NCI-H2196 treated with DMSO at 0.1 percent for 48 hours (cell line): ENCODE data around the gene DPP10.
"Not testable (repeated sequence)": the region's sequence is repeated elsewhere in the genome, so short reads cannot be mapped to it uniquely, and the experiment has no call there.

Source experiments
- DNase-seq: peaks from one replicate; lab custom pipeline; 2025; ENCODE audit not compliant: unreplicated experiment; lab: John Stamatoyannopoulos, UW

The DPP10 gene

DNA sequence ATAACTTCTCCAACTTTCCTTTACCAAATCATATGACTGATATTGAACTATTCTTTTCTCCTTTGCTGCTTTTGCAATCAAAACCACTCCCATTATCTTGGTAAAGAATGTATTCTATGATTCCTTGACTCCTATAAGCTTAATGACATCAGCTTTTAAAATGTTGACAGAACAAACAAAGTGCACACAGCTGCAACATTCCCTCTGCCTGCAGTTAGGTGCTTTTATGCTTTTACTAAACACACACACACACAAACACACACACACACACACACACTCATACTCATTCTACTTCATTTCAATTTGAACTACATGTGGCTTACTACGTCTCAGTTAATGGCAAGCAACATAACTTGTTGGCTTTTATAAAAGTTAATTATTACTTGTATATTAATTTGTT, 946.6 kb downstream of the DPP10 start:
- DNase-seq, result no peak

DNA sequence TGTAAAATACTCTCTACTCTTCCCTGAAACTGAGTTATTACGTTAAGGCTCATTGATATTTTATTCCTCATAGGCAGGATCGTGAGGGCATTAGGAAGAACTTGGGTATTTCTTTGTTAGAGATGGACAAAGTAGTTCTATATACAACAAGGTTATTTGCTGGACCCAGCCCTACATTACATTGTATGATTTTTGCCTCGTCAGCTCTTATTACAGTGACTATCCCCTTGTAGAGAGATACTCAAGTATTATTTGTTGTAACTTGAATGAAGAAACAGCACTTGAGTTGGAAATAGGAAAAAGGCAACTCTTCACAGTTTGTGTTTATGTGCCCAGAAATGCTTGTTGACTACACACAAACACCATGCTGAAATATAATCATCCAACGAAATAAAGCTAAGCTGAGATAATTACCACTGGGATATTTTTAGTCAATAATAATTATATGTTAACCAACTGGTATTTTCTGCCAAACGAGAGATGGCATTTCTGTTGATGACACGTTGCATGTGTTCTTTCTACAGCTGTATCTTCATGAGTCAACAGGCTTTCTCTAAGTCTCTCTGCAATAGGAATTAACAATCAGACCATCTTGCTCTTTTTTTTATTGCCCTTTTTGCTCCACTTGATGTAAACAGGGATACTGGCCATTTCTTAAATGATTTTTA, 947.6 kb downstream of the DPP10 start:
- no peak for DNase-seq

DNA sequence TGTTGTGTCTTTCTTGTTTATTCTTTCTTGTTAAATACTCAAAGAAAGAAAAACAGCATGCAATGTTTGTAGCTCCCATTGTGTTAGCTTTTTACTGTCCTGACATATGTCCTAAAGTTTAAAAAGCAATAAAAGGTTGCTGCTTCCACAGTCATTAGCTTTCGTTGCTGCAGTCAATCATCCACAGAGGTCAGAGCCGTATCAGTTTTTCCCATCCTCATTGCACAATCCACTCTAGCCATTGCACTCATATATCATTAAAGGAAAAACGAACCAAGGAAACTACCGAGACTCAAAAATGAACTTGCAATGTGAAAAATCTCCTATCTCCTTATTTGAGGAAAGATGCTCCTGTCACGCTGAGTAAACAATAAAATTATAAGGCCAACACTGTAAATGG, 954.1 kb downstream of the DPP10 start:
- no peak for DNase-seq

DNA sequence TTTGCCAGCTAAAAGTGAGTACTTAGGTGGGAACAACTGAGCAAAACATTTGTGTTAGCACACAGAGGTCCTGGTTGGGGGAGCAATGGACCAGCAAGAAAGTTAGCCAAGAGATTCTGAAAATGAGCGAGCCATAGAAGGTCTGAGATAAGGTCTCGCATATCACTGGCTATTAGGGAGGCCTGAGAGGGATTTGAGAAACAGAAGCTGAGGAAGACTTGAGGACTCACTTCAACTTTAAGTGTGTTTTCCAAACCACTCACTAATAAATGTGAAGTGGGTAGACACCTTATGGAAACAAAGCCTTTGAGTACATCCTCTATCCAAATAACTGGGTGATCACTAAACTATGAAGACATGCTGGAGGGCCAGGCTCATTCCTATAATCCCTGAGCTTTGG, 958.5 kb downstream of the DPP10 start:
- DNase-seq, result no peak

DNA sequence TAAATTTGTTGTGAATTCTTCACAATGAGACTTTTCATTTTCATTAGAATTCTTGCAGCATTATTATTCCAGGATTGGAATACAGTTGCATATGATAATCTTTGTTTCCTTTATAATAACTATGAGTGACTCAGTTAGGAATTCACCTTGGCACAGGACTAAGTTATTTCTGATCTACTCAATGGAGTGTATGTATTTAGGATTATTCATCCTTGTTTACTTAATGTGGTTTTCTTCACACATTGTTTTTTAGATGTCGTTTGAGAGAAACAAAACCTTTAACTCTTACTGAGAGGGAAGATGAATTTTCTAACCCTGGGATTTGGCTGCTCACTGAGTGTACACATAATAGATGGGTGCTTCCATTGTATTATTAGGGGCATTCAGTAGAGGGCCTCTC, 970.1 kb downstream of the DPP10 start:
- no peak for DNase-seq

DNA sequence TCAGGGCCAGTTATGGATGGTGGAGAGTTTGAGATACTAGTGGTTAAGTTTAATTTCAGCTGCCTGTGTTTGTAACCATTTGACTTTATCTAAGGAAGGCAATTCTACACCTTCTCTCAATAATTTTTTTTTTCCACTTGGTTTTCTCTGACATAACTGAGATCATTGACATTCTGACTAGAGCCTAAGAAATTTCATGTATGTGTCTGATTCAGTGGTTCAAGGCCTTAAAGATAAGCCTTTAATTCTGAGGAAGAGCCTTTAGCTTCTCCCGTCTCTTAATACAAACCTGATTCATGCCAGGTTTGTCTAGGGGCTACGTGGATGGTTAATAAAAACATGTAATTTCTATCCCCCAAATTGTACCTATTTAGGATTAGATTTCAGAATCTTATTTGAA, 971.4 kb downstream of the DPP10 start:
- no peak for DNase-seq

DNA sequence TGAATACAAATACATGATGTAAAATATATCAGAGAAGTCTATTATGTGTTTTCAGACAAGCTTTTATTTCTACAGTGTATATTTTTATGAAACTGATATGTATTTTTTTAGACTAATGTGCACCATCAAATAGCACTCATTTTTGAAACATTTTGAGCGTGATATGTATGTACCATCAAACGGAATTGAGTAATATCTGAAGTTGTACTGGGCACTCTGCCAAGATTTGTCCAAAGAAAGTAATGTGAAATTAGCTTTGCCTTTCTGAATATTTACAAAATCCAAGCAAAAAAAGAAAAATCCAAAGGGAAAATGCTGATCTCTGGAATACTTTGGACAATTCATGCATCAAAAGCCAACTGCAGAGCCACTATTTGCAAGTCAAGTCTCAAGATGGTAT, 972.0 kb downstream of the DPP10 start:
- DNase-seq, result no peak

DNA sequence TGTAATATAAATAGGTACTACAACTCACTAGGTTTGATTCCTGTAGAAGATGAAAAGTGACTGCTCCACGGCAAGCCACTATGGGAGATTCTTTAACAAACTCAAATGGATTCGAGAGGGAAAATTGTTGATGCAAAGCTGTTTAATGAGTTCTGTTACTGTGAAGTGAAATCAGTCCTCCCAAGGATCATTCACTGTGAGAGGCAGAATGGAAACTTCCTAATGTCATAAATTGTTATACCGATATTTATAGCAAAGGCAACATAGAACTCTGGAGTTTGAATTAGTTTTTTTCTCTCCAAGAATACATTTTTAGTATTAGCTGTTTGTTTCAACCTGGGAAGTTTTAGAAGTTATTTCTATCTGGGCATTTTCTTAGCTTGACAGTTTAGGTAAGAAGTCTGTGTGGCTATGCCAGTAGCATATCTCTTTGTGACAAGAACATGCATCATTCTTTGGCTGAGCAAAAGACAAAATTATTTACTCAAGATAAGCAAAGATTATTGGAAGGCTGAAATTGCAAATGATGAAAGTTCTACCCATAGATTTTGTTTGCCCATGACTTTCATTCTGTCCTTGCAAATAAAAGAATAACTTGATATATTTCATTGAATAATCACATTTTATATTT, 979.7 kb downstream of the DPP10 start:
- DNase-seq, result no peak

DNA sequence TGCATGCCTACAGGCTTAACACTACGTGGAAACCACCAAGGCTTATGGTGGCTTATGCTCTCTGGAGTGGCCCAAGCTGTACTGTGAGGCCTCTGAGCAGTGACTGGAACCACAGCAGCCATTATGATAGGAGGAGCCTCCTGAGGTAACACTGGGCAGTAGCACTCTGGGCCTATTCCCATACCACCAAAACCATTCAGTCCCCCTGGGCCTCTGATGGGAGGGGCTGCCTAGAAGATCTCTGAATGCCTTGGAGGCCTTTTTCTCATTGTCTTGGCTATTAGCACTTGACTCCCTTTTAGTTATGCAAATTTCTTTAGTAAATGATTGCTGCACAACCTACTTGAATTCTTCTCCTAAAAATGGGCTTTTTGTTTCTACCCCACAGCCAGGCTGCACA, 985.0 kb downstream of the DPP10 start:
- DNase-seq, result no peak

DNA sequence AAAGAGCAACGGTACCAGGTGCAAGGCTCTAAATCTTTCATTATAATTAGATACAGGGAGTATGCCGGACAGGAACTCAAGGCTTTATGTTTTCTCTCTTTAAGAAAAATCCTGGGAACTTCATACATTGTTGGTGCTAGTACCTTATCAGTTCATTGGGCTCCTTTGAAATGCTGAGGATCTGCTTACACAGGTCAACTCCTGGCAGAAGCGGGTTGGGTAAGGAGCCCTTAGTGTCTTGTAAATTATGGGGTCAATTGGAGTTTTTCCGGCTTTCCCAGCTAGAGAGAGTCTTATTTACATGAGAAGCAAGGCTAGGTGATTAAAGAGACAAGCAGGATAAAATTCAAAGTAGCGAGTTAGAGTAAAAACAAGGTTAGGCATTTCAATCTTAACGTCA, 998.3 kb downstream of the DPP10 start:
- DNase-seq, result not testable (repeated sequence)

DNA sequence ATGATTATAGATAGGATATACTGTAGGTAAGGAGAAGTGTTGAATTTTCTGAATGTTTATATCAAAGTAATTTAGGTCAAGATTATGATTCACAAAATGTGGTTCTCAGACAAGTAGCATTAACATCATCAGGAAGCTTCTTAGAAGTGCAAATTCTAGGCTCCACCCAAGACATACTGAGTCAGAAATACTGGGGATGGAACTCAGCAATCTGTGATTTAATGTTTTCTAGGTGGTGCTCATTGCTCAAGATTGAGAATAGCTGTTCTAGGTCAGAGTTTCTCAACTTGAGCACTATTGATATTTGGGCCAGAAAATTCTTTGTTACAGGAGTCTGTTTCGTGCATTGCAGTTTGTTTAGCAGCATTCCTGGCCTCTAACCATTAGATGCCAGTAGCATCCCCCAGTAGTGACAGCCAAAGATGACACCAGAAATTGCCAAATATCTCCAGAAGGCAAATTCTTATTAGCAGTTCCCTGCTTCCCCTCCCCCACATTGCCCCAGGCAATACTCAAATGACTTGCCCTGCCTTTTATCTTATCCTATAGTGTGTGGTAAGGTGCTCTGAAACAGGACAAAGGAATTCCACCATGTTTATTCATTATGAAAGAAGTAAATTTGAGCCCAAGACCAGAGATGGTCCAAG, 1001.2 kb downstream of the DPP10 start:
- no peak for DNase-seq

DNA sequence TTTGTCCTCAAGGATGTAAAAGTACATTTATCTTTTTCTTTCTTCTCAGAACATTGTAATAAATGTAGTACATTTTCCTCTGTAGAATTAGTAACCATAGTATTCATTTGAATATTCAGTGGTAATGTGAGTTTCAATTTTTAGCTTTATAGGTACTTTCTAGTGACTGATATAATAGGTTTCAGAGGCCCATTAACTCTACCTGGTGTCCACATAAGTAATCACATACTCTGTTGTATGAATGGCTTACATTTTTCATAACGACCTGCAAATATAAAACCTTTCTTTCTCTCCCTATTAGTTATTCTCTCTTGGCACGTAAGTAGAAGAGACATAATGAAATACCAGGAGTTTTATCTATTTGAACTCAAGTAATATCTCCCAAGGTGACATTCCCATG, 1017.6 kb downstream of the DPP10 start:
- no peak for DNase-seq

DNA sequence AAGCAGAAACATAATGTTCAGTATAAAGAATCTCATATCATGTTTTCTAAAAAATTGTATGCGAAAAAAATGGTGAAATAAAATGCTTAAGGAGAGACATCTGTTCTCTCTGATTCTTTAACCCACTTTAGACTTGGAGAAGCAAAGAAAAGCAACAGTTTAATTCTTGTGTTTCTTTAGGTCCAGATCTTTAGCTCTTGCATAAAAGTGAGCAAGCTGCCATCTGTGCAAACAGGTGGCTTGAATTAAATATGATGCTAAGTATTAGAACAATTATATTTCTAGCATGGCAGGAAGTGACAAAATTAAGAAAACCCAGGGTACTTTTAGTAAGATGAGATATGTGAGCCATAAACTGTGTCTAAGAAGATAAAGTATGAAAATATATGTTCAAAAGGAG, 1038.3 kb downstream of the DPP10 start:
- DNase-seq, result no peak

DNA sequence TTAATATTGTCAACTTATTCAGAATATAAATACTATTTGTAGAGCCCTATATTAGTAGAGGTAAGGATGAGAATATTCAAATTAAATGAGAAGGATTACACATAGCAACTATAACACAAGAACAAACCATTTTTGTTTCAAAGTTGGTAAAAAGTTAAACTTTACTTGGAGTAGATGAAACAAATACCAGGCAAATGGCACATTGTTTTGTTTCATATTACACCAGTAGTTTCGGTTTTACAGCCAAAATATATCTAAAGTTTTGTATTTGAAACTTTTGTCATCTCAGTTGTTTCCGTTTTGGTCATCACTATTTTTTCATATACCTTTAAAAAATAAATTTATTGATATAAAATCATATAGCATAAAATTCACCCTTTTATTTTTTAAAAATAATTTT, 1039.4 kb downstream of the DPP10 start:
- DNase-seq, result no peak

DNA sequence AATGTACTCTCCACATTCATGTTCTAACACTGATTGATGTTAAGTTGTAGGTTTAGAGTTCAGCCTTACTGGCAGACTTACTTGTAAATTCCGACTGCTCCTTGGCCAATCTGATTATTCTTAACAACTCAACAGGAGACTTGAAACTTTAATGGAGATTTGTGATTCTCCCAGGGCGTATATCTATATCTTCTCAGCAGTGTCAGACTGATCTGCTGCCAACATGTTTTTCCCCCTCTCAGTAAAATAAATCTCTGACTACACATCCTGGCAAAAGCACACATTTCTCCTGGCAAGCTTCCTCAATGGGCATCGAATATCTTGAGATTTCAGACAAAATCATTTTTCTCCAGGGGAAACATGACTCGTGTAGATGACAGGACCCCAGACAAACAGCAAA, 1041.2 kb downstream of the DPP10 start:
- DNase-seq, result no peak

DNA sequence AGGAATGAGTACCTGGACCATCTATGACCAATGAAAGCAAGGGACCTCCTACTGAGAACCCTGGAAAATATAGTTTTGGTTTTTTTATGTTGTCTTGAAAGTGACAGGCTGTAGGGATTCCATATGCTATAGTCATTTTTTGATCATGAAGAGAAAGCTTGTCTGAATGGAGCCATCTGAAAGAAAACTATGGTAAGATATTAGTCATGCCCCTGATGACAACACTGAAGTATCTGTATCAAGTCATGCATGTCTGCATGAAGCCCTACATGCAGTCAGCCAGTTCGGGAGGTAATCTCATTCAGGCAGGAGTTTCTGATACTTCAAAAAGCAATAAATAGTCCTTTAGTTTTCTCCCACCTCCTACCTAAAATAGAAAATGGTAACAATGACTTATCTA, 1042.0 kb downstream of the DPP10 start:
- no peak for DNase-seq

DNA sequence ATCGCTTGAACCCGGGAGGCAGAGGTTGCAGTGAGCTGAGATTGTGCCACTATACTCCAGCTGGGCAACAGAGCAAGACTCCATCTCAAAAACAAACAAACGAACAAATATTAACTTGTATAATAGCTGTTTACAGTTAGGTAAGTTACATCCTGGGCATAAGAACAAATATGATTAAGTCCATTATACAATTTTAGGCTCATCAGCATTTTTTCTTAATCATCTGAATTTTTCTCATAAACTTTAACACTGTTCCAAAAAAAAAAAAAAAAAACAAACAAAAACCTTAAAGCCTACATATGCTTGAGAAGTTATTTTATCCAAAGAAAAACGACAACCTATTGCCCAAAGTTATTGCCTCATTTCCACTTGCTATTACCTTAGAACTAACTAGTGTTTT, 1042.5 kb downstream of the DPP10 start:
- DNase-seq, result no peak

DNA sequence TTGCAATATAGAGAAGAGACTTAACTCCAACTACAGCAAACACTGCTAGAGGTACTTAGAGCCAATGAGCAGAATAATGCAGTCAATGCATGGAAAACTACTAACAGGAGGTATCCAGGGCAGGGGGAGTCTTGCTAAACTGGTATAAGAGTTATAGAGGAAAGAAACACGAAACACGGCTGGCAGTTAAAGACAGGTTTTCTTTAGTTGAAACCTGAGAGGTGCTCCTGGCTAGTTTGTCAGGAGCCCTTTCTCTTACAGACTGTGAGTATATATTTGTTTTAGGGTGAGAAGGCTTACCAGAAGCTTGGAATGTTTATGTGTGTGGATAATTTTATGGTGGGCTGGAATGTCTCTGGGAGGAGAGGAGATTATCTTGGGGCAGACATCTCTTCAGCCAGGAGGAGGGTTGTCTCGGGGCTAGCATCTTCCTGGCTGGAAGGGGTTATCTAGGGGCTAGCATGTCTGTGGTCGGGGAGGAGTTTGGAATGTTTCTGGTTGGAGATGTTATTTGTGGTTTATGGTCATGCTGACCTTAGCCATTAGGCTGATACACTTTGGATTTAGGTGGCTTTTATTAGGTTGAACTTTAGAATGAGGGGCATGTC, 1048.8 kb downstream of the DPP10 start:
- no peak for DNase-seq

DNA sequence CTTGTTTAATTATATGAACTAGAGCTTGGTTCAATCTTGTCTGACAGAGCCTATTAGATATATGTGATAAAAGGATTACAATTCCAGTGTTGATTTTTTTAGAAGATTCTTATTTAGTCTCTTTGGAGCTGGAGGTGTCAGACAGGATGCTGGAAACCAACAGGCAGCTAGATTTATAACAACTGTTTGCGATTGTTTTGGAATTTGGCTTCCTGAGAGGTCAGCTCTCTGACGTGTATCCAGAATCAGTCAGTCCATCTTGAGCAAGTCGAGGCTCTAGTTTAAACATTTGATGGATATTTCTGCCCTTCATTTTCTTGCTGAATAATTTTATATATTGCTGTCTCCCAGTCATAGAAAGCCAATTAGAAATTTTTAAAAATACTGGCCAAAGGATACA, 1062.9 kb downstream of the DPP10 start:
- no peak for DNase-seq

DNA sequence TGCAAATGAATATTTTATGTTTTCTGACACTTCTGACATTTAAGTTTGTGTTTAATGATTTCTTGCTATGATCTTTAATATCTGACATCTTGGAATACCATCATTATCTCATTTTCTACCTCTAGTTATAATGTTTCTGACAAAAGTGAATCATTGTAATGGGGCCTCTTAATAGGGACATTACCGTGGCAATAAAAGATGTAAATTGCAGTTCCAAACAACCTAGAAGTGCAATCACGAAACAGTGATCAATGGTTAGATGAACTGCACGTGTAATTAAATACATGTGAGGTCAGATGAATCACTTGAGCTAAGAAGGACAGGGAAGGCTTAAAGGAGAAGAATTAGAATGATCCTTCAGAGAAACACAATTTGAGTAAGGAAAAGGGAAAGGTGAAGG, 1078.3 kb downstream of the DPP10 start:
- DNase-seq, result no peak

DNA sequence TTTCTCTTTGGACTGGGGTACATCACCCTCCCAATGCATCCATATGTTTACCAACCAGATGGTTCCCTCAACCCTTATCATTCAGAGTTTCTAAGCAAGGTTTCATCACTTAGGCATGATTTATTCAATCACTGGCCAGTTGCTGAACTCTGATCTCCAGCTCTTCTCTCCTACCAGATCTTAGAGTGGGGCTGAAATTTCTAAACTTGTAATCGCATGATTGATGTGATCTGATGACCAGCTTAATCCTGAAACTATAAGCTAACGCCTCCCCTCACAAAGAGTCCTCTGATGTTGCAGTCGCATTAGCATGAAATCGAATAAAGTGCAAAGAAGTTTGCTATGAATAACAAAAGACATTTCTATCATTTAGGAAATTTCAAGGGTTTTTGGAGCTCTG, 1082.0 kb downstream of the DPP10 start:
- DNase-seq, result no peak

DNA sequence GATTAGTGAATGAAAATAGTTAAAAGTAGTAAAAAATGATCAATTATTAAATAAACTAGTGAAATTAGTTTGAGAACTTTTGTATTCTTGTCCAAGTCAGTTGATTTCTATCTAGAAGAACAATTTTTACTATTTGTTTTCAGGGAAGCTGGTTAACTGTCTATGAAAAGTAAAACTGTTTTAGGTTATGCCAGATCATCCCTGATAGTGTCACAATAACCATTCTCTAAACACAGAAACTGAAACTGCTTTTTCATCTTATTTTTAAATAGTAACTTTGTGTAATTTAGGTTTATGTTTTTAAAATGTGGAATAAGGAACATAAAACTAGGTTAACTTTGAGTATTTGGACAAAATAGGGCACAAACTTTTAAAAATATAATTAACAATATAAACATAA, 1087.2 kb downstream of the DPP10 start:
- no peak for DNase-seq
